ENCODE measurements around the gene PNPLA4.
A peak's percentile ranks its signal among the peaks of the same experiment; 100 is the strongest.

The PNPLA4 gene

GRCh38 chrX:7889135-7889534 is 38.1 kb downstream of the PNPLA4 start:
- DNase-seq (ENCODE audit: extremely low spot score, insufficient read length, low read depth) (no peak), FAIRE-seq (peak; percentile 5)

GRCh38 chrX:7876957-7877356 is 50.3 kb downstream of the PNPLA4 start:
- FAIRE-seq, result no peak
- no peak for DNase-seq (ENCODE audit: extremely low spot score, insufficient read length, low read depth)

GRCh38 chrX:7872042-7872441 is 55.2 kb downstream of the PNPLA4 start:
- FAIRE-seq, result no peak
- no peak for DNase-seq (ENCODE audit: extremely low spot score, insufficient read length, low read depth)

DNA sequence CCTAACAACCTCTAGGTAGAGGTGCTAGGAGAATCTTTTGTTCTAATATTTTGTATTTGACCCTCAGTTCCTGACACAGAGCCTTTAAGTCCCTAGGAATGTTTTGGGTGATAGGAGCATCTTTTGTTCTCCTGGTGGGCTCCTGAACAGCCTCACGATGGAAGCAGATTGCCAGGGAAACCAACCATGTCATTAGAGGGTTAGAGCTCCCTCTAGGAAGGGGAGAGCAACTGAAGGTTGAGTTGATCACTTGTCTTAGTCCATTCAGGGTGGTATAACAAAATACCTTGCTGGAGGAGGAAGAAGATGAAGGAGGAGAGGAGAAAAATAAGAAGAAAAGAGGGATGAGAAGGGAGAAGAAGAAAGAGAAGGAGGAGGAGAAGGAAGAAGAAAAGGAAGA is 75.0 kb downstream of the PNPLA4 start:
- FAIRE-seq, result no peak
- no peak for DNase-seq (ENCODE audit: extremely low spot score, insufficient read length, low read depth)

All from GM18507 (cell line).